H9 (cell line): Measurements from ENCODE around the gene RPL18. TPM values are rescaled to one million over a fixed set of nuclear protein-coding genes. Genes with fewer than 3 reads are reported as not detected.

ENCODE experiments used
- DNase-seq: peaks from one replicate; pipeline ENCODE4 v3.0.0-alpha.2; 2017
- H2AFZ ChIP-seq: one replicate; pipeline ENCODE4 v1.6.1; 2013; ENCODE audit warnings: mild to moderate bottlenecking, low read length, control low read depth, moderate library complexity
- H2AK5ac ChIP-seq: 2 replicates; pipeline ENCODE4 v1.6.1; 2013; ENCODE audit warnings: low read length, control low read depth, mixed read lengths; ENCODE audit not compliant: insufficient read length
- H2BK120ac ChIP-seq: one replicate; pipeline ENCODE4 v1.6.1; 2013; ENCODE audit warnings: low read depth, mild to moderate bottlenecking, low read length, control low read depth, inconsistent platforms; ENCODE audit not compliant: poor library complexity, severe bottlenecking
- H2BK12ac ChIP-seq: 2 replicates; pipeline ENCODE4 v1.6.1; 2013; ENCODE audit warnings: low read length, control low read depth, mixed read lengths, low read depth; ENCODE audit not compliant: insufficient read length
- H2BK15ac ChIP-seq: 2 replicates; pipeline ENCODE4 v1.6.1; 2013; ENCODE audit warnings: low read depth, low read length, control low read depth
- H2BK20ac ChIP-seq: one replicate; pipeline ENCODE4 v1.6.1; 2013; ENCODE audit warnings: low read depth, mild to moderate bottlenecking, low read length, control low read depth, inconsistent platforms; ENCODE audit not compliant: poor library complexity, severe bottlenecking
- H2BK5ac ChIP-seq: 2 replicates; pipeline ENCODE4 v1.6.1; 2013; ENCODE audit warnings: low read length, control low read depth, mixed read lengths; ENCODE audit not compliant: insufficient read length
- H3K14ac ChIP-seq: 2 replicates; pipeline ENCODE4 v1.6.1; 2013; ENCODE audit warnings: low read length, control low read depth; ENCODE audit not compliant: insufficient read depth
- H3K18ac ChIP-seq: 2 replicates; pipeline ENCODE4 v1.6.1; 2013; ENCODE audit warnings: low read depth, mild to moderate bottlenecking, mixed read lengths, low read length, control low read depth; ENCODE audit not compliant: insufficient read length
- H3K23ac ChIP-seq: 2 replicates; pipeline ENCODE4 v1.6.1; 2013; ENCODE audit warnings: low read length, control low read depth, mixed read lengths, low read depth; ENCODE audit not compliant: insufficient read length
- H3K23me2 ChIP-seq: 2 replicates; pipeline ENCODE4 v1.6.1; 2013; ENCODE audit warnings: low read depth, mild to moderate bottlenecking, mixed read lengths, low read length, control low read depth; ENCODE audit not compliant: insufficient read length, poor library complexity, severe bottlenecking
- H3K27ac ChIP-seq: 2 replicates; pipeline ENCODE4 v1.5.1; 2013; ENCODE audit warnings: low read length, control low read depth, mixed read lengths, low read depth; ENCODE audit not compliant: insufficient read length
- H3K27me3 ChIP-seq: 2 replicates; pipeline ENCODE4 v1.6.1; 2013; ENCODE audit warnings: low read length, control low read depth, inconsistent platforms; ENCODE audit not compliant: insufficient read depth
- H3K4ac ChIP-seq: 2 replicates; pipeline ENCODE4 v1.6.1; 2013; ENCODE audit warnings: low read depth, mild to moderate bottlenecking, control low read depth, inconsistent platforms, low read length, moderate library complexity
- H3K4me1 ChIP-seq: 2 replicates; pipeline ENCODE4 v1.6.1; 2013; ENCODE audit warnings: low read length, control low read depth, inconsistent platforms; ENCODE audit not compliant: insufficient read depth
- H3K4me2 ChIP-seq: 2 replicates; pipeline ENCODE4 v1.6.1; 2013; ENCODE audit warnings: low read length, control low read depth, mixed read lengths; ENCODE audit not compliant: insufficient read length, insufficient read depth
- H3K56ac ChIP-seq: 2 replicates; pipeline ENCODE4 v1.6.1; 2013; ENCODE audit warnings: low read depth, mild to moderate bottlenecking, mixed read lengths, low read length, control low read depth; ENCODE audit not compliant: insufficient read length
- H3K79me1 ChIP-seq: 2 replicates; pipeline ENCODE4 v1.6.1; 2013; ENCODE audit warnings: low read depth, mild to moderate bottlenecking, moderate library complexity, low read length, control low read depth, inconsistent platforms; ENCODE audit not compliant: insufficient read depth, poor library complexity, severe bottlenecking
- H3K79me2 ChIP-seq: 2 replicates; pipeline ENCODE4 v1.6.1; 2013; ENCODE audit warnings: low read length, control low read depth, inconsistent platforms; ENCODE audit not compliant: insufficient read depth
- H3K9ac ChIP-seq: 2 replicates; pipeline ENCODE4 v1.6.1; 2013; ENCODE audit warnings: low read length, control low read depth, mixed read lengths; ENCODE audit not compliant: insufficient read length; ENCODE audit errors: extremely low read depth
- H3K9me3 ChIP-seq: one replicate; pipeline ENCODE4 v1.6.1; 2013; ENCODE audit warnings: low read depth, low read length, inconsistent platforms; ENCODE audit not compliant: control insufficient read depth
- H3T11ph ChIP-seq: one replicate; pipeline ENCODE4 v1.6.1; 2013; ENCODE audit warnings: mild to moderate bottlenecking, low read length, control low read depth, inconsistent platforms
- H4K20me1 ChIP-seq: one replicate; pipeline ENCODE4 v1.6.1; 2013; ENCODE audit not compliant: control insufficient read depth, insufficient read length, insufficient read depth
- H4K5ac ChIP-seq: 2 replicates; pipeline ENCODE4 v1.6.1; 2013; ENCODE audit warnings: low read depth, mild to moderate bottlenecking, mixed read lengths, low read length, control low read depth; ENCODE audit not compliant: insufficient read length
- H4K8ac ChIP-seq: replicated peaks from 2 replicates; pipeline ENCODE4 v1.6.1; 2013; ENCODE audit warnings: low read length, control low read depth, mixed read lengths, low read depth; ENCODE audit not compliant: insufficient read length
- H4K91ac ChIP-seq: 2 replicates; pipeline ENCODE4 v1.6.1; 2013; ENCODE audit warnings: low read depth, mild to moderate bottlenecking, moderate library complexity, mixed read lengths, low read length, control low read depth; ENCODE audit not compliant: insufficient read length
- H3K27ac Mint-ChIP-seq, 3 experiments: 2 replicates in 2 of 3; 3 replicates in 1 of 3; pipeline ENCODE4 v1.8.0; 2020 to 2021; ENCODE audit warnings: mixed read lengths in 3 of 3, mild to moderate bottlenecking in 1 of 3, moderate library complexity in 1 of 3
- H3K27me3 Mint-ChIP-seq: 2 replicates; pipeline ENCODE4 v1.8.0; 2021; ENCODE audit warnings: low read depth, mild to moderate bottlenecking, moderate library complexity, mixed read lengths
- H3K36me3 Mint-ChIP-seq, 3 experiments: 2 replicates in 2 of 3; 3 replicates in 1 of 3; pipeline ENCODE4 v1.8.0; 2020 to 2021; ENCODE audit warnings: low read depth in 3 of 3, mixed read lengths in 3 of 3; ENCODE audit not compliant: insufficient read depth in 1 of 3
- H3K4me1 Mint-ChIP-seq, 2 experiments: 2 replicates each; pipeline ENCODE4 v1.8.0; 2020; ENCODE audit warnings: mixed read lengths in 2 of 2
- H3K4me3 Mint-ChIP-seq, 2 experiments: 2 replicates in 1 of 2; 3 replicates in 1 of 2; pipeline ENCODE4 v1.8.0; 2020 to 2021; ENCODE audit warnings: mild to moderate bottlenecking in 2 of 2, mixed read lengths in 2 of 2, moderate library complexity in 1 of 2
- H3K9me3 Mint-ChIP-seq, 2 experiments: 2 replicates in 1 of 2; 3 replicates in 1 of 2; pipeline ENCODE4 v1.8.0; 2020; ENCODE audit warnings: mild to moderate bottlenecking in 2 of 2, mixed read lengths in 2 of 2, moderate library complexity in 1 of 2
- WGBS: extraction: QIAGEN DNeasy Blood & Tissue Kit; methylation state at CpG from one replicate; pipeline ENCODE4 v1.1.7; 2013; ENCODE audit warnings: missing lambda C conversion rate, low lambda C conversion rate, mixed read lengths; ENCODE audit not compliant: insufficient read length; ENCODE audit errors: extremely low coverage; 5-methylcytosine and 5-hydroxymethylcytosine counted together
- total RNA-seq: library from RNA; stranded (reverse); gene quantifications from 2 replicates; pipeline ENCODE4 v1.2.1, GENCODE V29; 2021
- TF ChIP-seq, protein P1 (sequence below): fragments of 200-600 bp; sonication (generic); conservative IDR thresholded peaks from 3 replicates; pipeline ENCODE4 v1.8.0; 2021; ENCODE audit warnings: antibody characterized with exemption, mild to moderate bottlenecking

RPL18 gene
- total RNA-seq, 1 experiment from 2014 or later, result 1,855 TPM

DNA sequence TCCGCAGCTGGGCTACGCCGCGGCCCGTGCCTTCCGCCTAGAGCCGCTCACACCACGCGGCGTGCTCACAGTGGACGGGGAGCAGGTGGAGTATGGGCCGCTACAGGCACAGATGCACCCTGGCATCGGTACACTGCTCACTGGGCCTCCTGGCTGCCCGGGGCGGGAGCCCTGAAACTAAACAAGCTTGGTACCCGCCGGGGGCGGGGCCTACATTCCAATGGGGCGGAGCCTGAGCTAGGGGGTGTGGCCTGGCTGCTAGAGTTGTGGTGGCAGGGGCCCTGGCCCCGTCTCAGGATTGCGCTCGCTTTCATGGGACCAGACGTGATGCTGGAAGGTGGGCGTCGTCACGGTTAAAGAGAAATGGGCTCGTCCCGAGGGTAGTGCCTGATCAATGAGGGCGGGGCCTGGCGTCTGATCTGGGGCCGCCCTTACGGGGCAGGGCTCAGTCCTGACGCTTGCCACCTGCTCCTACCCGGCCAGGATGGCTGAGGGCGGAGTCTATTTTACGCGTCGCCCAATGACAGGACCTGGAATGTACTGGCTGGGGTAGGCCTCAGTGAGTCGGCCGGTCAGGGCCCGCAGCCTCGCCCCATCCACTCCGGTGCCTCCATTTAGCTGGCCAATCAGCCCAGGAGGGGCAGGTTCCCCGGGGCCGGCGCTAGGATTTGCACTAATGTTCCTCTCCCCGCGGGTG is 10.8 kb upstream of the RPL18 start:
- Histone ChIP-seq H4K8ac (no peak overlapping the region), H3K18ac (peak overlapping the region; percentile 71), H3K27ac (no peak overlapping the region), H3K9me3 (no peaks in the 10 kb centered on the region), H2BK15ac (no peak overlapping the region), H3K4ac (no peak overlapping the region), H3K23ac (no peak overlapping the region), H3K4me2 (peak overlapping the region; percentile 58), H2BK20ac (no peak overlapping the region), H2AFZ (no peak overlapping the region), H4K5ac (no peak overlapping the region), H2BK12ac (no peak overlapping the region), H2AK5ac (no peak overlapping the region), H3K27me3 (no peaks in the 10 kb centered on the region), H3K79me2 (peaks cover 4% of the 10 kb centered on the region; the same call in 1 of the 2 replicates), H4K20me1 (no peaks in the 10 kb centered on the region), H2BK5ac (no peak overlapping the region), H3K23me2 (peaks cover 14% of the 10 kb centered on the region), H3K79me1 (no peaks in the 10 kb centered on the region), H3K9ac (no peak overlapping the region), H2BK120ac (no peak overlapping the region), H3K14ac (no peak overlapping the region), H3K4me1 (peaks cover 7% of the 10 kb centered on the region; the same call in 1 of the 2 replicates), H3K56ac (no peak overlapping the region), H4K91ac (no peak overlapping the region), H3T11ph (no peak overlapping the region)
- Mint-ChIP-seq H3K36me3 (peaks cover 5 to 28% (median 19%) of the 10 kb centered on the region in 3 experiments), H3K4me1 (peaks cover 29 to 51% of the 10 kb centered on the region in 2 experiments), H3K9me3 (no peaks in the 10 kb centered on the region; a peak in 1 of 5 replicates), H3K27me3 (no peaks in the 10 kb centered on the region), H3K27ac (peak overlapping the region; percentile 99), H3K4me3 (peak overlapping the region; percentile 64 to 82)
- TF ChIP-seq, protein P1, sequence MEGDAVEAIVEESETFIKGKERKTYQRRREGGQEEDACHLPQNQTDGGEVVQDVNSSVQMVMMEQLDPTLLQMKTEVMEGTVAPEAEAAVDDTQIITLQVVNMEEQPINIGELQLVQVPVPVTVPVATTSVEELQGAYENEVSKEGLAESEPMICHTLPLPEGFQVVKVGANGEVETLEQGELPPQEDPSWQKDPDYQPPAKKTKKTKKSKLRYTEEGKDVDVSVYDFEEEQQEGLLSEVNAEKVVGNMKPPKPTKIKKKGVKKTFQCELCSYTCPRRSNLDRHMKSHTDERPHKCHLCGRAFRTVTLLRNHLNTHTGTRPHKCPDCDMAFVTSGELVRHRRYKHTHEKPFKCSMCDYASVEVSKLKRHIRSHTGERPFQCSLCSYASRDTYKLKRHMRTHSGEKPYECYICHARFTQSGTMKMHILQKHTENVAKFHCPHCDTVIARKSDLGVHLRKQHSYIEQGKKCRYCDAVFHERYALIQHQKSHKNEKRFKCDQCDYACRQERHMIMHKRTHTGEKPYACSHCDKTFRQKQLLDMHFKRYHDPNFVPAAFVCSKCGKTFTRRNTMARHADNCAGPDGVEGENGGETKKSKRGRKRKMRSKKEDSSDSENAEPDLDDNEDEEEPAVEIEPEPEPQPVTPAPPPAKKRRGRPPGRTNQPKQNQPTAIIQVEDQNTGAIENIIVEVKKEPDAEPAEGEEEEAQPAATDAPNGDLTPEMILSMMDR, result no peak
- no CpG with 5 or more reads among the region's 48 CpGs for WGBS
- DNase-seq, result peak; percentile 99
